ENCODE measurements around the gene SH3GL1.

SH3GL1 gene

GRCh38 chr19:4369888-4370260 lies 30.5 kb downstream of the SH3GL1 start:
- no peak overlapping the region for H3K4me3 ChIP-seq (ENCODE audit: low read length)
- DNase-seq (ENCODE audit: low read depth): peak; percentile 65
- peak; percentile 55 for TF ChIP-seq CTCF (conservative IDR thresholded peaks at IDR 0.05; ENCODE audit: low read length)

GRCh38 chr19:4369109-4369887 lies 31.0 kb downstream of the SH3GL1 start:
- peak; percentile 31 for DNase-seq (ENCODE audit: low read depth)
- no peak for TF ChIP-seq CTCF (conservative IDR thresholded peaks at IDR 0.05; ENCODE audit: low read length)

GRCh38 chr19:4368128-4368820 lies 32.1 kb downstream of the SH3GL1 start:
- no peak for DNase-seq (ENCODE audit: low read depth)
- H3K4me3 ChIP-seq (ENCODE audit: low read length): no peak overlapping the region
- no peak for TF ChIP-seq CTCF (conservative IDR thresholded peaks at IDR 0.05; ENCODE audit: low read length)

More at GRCh38 chr19:4369109-4369887, 31.0 kb downstream of the SH3GL1 start:
- no peak overlapping the region for H3K4me3 ChIP-seq (ENCODE audit: low read length)

- TF ChIP-seq CTCF (conservative IDR thresholded peaks at IDR 0.05; ENCODE audit: low read length): no peak
- H3K4me3 ChIP-seq (ENCODE audit: low read length): no peak overlapping the region
- no peak for DNase-seq (ENCODE audit: low read depth)
Measured at GRCh38 chr19:4367781-4368127, 32.6 kb downstream of the SH3GL1 start.

GRCh38 chr19:4367336-4367723 lies 33.0 kb downstream of the SH3GL1 start:
- H3K4me3 ChIP-seq (ENCODE audit: low read length): no peak overlapping the region
- TF ChIP-seq CTCF (conservative IDR thresholded peaks at IDR 0.05; ENCODE audit: low read length): no peak
- DNase-seq (ENCODE audit: low read depth): no peak

- no peak for TF ChIP-seq CTCF (conservative IDR thresholded peaks at IDR 0.05; ENCODE audit: low read length)
- no peak overlapping the region for H3K4me3 ChIP-seq (ENCODE audit: low read length)
- no peak for DNase-seq (ENCODE audit: low read depth)
Measured at GRCh38 chr19:4366666-4367335, 33.5 kb downstream of the SH3GL1 start.
